Measurements from ENCODE around the gene C11orf68.

The C11orf68 gene

DNA sequence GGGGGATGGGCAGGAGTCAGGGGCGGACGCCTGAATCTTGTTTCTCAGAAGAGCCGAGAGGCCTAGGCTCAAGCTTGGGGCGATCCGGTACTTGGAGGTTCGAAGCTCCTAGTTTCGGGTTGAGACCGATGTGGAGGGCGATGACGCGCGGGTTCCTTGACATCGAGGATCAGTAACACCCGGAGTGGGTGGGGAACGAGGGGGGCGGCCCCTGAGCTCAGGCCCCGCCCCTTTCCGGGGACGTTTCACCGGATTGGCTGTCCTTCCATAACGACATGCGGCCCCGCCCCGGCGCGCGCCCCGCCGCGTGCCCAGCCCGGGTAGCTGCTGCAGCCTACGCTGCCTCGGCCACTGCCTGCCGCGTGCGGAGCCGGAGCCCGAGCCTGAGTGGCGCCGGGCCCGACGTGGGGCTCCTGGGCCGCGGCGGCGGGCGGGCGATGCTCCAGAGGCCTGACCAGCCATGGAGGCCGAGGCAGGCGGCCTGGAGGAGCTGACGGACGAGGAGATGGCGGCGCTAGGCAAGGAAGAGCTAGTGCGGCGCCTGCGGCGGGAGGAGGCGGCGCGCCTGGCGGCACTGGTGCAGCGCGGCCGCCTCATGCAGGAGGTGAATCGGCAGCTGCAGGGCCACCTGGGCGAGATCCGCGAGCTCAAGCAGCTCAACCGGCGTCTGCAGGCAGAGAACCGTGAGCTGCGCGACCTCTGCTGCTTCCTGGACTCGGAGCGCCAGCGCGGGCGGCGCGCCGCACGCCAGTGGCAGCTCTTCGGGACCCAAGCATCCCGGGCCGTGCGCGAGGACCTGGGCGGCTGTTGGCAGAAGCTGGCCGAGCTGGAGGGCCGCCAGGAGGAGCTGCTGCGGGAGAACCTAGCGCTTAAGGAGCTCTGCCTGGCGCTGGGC is 28.3 kb downstream of the C11orf68 start, which contains the start of gene CCDC85B:
TSS of gene CCDC85B (plus strand) at position 350 of the 895 bp plus-strand sequence. CDS start at position 461, 111 bp downstream.
- peak; percentile 98 for DNase-seq

DNA sequence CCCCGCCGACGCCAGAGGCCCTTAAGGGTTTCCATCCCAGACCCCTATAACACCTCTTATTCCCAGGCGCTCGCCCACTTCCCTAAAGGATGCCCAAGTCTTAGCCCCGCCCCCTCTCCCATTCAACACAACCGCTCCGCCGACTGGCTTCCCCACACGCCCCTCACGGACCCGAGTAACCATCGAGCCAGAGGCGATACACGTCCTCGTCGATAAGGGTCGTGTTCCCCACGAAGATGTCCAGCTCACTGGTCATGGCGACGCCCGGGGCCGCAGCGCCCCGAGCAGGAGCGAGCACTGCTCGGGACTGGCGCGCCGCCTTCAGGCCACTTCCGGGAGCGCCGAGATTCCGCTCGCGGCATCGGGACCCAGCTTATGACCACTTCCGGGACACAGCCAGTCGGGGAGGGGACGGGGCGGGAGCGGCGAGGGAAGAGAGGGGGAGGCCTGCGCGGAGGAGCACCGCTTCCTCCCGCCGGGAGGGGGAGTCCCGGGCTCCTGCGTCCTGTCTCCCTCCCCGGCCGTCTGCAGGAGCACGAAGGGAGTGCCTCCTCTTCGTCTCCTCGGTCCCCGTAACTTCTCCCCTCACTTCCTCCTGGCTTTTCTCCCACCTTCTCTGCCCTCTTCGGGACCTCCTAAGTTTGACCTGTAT is 30.6 kb downstream of the C11orf68 start, which contains the start of gene FIBP:
TSS of gene FIBP (minus strand) at position 309 of the 652 bp plus-strand sequence. CDS start at position 256, 53 bp downstream.
- DNase-seq, result peak; percentile 97

DNA sequence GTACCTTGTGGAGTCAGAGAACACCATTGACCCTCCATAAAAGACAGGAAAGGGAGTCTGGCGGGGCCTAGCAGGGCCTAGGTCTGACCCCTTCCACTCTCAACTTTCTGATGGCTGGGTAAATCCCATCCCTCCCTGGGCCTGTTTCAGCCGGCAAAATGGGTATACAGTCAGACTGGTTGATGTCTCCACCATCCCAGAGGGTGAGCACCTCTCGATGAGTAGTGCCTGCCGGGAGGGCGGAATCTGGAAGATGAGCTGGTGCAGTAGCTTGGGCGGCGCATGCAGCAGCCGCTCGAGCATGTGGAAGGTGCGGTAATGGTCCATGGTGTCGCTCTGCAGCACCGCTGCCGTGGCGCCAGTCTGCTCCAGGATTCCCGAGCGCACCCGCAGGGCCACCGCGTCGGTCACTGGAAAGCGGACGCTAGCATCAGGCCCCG is 31.1 kb downstream of the C11orf68 start:
- DNase-seq, result no peak

DNA sequence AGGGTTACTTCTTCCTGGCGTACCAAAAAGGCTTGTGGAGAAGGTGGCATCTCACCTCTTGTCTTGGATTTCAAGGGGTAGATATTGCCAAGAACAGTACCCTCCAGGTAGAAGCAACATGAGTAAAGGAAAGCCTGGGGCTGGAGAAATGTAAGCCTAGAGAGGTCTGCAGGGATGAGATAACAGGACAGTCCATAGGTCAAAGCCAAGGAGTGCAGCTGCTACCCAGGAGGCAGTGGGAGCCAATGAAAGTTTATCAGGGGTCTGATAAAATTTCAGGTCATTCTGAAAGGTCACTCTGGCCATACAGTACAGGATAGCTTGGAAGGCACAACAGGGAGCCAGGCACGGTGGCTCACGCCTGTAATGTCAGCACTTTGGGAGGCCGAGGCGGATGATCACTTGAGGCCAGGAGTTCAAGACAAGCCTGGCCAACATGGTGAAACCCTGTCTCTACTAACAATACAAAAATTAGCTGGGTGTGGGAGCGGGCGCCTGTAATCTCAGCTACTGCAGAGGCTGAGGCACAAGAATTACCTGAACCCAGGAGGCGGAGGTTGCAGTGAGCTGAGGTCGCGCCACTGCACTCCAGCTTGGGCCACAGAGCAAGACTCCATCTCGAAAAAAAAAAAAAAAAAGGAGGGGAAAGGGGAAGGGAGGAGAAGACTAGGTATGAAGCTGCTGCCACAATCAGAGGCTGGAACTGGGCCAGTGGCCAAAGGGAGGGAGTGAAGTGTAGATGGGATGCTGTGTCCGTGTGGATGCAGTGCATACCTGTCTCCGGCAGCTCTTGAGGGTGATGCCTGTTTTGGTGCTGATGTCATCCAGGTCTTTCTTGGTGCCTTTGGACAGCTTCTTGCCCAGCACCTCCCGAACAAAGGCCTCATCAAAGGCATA is 31.8 kb downstream of the C11orf68 start:
- DNase-seq, result no peak

DNA sequence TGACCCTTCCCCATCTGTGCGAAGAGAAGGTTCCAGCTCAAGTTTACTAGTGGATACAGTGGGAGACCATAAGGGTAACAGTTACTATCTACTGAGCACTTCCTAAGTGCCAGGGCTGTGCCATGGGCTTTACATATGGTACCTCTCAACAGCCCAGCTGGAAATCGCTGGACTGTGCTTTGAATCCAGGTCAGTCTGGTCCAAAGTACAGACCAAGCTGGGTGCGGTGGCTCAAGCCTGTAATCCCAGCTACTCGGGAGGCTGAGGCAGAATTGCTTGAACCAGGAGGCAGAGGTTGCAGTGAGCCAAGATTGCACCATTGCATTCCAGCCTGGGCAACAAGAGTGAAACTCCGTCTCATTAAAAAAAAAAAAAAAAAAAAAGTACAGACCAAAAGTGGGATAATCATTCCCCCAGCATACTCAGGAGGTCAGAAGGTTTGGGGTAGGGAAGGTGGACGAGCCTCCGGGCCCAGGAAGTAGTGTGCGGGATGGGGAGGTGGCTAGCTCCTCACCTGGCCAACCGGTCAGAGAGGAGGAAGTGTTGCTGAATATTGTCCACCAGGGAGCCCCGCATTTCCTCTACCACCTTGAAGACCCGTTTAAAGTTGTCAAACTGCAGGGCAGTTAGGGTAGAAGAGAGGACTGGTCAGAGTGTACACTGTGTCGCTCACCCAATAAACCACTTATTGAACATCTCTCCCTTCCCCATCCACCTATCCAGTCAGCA is 32.9 kb downstream of the C11orf68 start:
- no peak for DNase-seq

DNA sequence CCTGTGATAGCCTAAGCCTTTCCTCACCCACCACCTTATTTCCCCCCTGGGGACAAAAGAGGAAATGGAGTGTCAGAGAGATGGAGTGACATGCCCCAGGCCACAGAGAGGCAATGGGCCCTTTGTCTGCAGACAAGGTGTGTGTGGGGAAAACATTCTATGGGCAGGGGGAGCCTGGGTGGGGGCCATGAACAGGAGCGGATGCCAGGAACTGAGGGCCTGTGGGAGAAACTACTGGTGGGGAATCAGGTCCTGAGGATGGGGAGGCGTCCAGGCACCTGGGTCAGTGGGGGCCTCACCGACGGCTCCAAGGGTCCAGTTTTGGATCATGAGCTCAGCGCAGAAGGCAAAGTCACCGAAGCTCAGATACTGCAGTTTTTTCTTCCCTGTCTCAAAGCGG is 33.6 kb downstream of the C11orf68 start:
- DNase-seq, result no peak

DNA sequence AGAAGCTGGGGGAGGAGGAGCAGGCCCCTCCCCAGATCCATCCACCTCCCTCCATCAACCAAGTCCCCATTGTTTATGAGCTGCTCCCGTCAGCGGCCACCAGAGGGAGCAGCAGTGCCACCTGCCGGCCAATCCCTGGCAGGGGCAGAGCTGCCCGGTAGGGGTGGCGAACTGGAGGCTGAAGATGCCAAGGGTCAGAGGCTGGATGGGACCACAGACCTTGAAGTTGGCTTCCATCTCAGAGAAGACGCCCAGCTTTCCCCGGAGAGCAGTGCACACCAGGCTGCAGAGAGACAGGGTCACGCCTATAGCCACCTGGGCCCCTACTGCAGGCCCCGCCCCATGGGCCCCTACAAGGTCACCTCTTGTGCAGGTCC is 34.2 kb downstream of the C11orf68 start:
- DNase-seq, result peak; percentile 83 to 85

DNA sequence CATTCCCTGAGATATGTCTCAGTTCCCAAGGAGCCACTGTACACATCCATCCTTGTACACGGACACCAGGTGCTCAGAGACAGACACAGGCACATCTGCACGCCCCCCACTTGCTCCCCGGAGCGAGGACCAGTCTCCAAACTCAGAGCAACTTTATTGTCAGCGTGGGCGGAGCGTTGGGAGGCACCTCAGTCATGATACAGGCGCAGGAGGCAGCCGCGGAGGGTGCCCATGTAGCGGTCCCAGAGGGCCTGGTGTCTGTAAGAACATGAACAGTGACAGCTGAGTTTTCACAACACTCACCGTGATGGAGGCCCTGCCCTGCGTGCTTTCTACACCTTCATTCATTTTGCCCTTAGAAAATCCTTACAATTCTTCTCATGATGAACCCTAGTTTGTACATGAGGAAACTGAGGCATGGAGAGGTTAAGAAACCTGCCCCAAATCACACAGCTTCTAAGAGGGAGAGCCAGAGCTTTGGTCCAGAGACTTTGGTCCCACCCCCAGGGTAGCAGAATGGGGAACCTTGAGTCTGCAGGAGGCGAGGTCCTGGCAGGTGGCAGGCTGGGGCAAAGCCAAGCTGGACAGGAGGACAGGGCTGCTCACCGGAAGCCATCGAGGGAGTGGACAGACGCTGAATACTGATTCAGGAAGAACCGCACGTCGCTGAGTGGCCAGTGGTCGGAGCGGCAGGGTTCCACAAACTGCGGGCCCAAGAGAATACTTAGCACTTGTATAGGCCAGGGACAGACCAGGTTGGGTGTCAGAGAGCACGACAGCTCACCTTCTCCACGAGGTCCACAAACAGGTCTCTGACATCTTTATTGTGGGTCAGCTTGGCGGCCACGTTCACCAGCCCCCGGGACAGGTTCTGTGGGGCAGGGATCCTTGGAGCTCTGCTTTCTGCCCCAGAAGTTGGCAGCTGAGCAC is 34.8 kb downstream of the C11orf68 start:
- DNase-seq, result no peak

DNA sequence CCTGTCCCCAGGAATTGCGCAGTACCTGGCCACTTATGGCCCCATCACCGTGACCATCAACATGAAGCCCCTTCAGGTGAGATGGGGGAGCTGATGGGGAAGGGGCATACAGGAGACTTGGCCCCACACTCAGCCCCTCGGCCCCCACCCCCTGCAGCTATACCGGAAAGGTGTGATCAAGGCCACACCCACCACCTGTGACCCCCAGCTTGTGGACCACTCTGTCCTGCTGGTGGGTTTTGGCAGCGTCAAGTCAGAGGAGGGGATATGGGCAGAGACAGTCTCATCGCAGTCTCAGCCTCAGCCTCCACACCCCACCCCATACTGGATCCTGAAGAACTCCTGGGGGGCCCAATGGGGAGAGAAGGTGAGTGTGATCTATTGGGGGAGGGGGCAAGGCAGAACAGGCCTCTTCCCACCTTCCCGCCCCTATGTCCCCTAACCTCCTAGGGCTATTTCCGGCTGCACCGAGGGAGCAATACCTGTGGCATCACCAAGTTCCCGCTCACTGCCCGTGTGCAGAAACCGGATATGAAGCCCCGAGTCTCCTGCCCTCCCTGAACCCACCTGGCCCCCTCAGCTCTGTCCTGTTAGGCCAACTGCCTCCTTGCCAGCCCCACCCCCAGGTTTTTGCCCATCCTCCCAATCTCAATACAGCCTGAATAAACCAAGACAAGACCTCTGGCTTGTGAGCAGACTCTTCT is 35.7 kb downstream of the C11orf68 start:
- no peak for DNase-seq

DNA sequence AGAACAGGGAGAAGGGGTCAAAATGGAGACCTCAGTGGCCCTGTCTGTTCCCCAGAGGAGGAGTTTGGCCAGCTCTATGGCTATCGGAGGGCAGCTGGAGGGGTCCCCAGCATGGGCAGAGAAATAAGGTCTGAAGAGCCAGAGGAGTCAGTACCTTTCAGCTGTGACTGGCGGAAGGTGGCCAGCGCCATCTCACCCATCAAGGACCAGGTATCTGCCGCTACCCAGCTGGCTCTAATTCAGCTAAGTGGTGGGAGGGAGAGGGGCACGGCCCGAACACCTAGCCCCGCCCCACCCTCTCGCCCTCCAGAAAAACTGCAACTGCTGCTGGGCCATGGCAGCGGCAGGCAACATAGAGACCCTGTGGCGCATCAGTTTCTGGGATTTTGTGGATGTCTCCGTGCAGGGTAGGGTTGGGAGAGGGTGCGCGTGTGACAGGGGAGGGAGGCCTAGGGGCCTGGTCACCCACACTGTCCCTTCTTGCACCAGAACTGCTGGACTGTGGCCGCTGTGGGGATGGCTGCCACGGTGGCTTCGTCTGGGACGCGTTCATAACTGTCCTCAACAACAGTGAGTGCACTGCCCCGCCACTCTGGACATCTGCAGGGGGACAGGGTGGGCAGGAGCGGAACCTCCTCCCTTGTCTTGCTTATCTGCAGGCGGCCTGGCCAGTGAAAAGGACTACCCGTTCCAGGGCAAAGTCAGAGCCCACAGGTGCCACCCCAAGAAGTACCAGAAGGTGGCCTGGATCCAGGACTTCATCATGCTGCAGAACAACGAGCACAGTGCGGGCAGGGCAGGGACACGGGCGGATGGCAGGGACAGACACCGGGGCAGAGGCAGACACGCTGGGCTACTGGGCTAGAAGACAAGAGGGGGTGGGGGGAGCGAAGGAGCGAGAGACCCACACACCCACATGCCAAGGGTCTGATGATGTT is 36.5 kb downstream of the C11orf68 start:
- DNase-seq, result no peak

DNA sequence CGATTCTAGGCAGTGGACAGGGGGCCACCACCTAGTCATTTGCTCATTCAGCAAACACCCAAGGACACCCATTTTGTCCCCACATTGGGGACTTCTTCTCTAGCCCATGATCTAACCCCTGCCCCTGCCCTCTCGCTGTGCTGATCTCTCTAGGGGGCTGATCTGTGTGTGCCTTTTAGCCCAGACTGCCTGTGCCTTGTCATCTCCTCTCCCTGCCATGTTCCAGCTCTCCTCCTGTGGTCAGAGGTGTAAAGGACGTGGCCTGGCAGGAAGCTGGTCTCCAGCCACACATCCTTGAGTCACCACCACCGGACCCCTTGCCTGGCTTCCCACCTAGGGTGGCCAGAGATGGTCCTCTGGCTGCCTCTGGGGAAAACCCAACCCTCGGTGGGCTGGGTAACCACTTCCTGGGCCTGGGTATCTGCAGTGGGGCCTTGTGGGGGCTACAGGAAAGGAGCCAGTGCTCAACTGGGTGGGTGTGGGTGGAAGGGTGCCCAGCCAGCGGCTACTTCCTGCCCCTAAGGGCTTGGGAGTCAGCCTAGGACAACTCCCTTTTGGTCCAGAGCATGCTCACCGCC is 37.9 kb downstream of the C11orf68 start:
- DNase-seq, result no peak

DNA sequence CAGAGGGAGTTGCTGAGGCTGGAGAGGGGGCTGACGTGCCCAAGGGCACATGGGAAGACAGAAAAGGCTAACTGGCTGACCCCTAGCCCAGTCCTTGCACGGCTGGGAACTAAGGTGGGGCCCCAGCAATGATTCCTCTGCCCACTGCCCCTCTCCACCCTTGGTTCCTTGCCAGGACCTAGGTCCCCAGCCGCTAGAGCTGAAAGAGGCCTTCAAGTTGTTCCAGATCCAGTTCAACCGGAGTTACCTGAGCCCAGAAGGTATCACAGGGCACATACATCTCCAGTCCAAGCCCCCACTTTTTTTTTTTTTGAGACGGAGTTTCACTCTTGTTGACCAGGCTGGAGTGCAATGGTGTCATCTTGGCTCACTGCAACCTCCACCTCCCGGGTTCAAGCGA is 38.8 kb downstream of the C11orf68 start:
- no peak for DNase-seq

DNA sequence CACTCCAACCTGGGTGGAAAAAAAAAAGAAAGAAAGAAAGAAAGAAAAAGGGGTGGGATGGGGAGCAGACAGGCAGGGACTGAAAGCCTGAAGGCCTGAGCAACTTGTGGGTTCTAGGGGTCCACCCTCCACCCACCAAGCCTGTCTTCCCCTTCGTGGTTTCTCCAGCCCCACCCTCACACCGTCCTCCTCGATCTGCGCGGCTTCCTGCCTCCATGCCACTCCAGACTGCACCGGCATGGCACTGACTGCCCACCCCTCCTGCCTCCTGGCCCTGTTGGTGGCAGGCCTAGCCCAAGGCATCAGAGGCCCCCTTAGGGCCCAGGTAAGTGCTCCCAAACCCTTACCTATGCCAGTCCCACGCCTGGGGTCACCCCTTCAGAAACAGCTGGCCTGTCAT is 39.2 kb downstream of the C11orf68 start, which contains the start of gene CTSW:
TSS of gene CTSW (plus strand) at position 221 of the 400 bp plus-strand sequence. CDS start at position 239, 18 bp downstream.
- DNase-seq, result peak in 1 of 2 donors; percentile 48

DNA sequence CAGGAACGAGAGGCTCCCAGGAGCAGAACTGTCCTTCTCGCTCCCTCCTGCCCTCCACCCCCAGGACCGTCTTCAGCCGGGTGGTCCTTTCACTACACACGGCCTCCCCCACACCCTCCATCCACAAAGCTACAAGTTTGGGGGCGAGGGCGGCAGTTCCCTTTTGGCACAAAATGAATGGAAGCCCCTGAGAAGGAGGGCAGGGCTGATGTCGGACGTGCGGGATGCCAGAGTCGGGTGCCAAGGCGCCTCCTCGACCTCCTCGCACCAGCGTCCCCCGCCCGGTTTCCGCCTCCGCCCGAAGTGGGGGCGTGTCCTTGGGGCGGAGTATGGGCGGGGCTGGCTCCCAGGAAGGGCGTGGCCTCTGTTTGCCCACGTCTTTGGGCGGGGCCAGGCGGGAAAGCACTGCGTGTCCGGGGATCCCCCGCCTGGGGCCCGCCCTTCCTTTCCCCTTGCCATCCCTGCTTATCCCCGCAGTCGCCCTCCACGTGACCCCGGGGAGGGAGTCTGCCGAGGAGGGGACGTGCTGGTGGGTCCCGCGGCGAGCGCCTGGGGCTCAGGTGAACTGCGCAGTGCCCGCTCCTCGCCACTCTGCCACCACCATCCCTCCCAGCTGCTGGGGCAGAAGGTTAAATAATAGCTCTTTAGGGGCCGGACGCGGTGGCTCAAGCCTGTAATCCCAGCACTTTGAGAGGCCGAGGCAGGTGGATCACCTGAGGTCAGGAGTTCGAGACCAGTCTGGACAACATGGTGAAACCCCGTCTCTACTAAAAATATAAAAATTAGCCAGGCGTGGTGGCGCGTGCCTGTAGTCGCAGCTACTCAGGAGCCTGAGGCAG is 45.3 kb downstream of the C11orf68 start:
- DNase-seq, result peak; percentile 90 to 91

DNA sequence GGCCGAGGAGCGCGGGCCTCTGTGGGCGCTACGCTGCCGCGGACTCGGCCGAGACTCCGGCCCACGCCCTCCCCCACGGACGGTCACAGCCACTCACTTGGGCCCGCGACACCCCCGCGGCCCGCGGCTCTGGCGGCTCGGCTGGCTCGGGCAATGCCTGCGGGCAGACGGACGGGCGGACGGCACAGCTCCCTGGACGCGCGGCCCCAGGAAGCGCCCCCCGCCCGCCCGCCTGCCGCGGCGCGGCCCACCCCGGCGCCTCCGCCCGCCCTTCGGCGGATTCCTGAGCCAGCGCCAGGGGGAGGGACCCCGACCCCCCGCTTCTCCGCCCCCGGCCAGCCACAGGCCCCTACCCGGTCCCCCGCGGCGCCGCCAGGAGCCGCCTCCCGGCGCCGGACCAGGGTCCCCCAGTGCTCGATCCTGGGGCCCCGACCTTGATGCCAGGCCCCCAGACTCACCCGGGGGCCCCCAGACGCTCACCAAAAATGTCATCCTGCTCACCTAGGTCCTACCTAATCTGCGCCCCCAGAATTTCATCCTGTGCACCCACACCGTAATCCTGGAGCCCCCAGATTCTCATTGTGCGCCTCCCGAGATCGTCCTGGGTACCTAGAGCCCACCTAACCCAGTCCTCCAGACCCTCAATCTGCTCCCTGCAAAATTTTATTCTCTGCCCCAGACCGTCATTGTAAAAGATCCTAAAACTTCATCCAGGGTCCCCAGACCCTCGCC is 46.1 kb downstream of the C11orf68 start, which contains the start of gene EFEMP2:
TSS of gene EFEMP2 (minus strand) at position 215 of the 732 bp plus-strand sequence. CDS start 446 bp downstream, outside the sequence.
- DNase-seq, result no peak

DNA sequence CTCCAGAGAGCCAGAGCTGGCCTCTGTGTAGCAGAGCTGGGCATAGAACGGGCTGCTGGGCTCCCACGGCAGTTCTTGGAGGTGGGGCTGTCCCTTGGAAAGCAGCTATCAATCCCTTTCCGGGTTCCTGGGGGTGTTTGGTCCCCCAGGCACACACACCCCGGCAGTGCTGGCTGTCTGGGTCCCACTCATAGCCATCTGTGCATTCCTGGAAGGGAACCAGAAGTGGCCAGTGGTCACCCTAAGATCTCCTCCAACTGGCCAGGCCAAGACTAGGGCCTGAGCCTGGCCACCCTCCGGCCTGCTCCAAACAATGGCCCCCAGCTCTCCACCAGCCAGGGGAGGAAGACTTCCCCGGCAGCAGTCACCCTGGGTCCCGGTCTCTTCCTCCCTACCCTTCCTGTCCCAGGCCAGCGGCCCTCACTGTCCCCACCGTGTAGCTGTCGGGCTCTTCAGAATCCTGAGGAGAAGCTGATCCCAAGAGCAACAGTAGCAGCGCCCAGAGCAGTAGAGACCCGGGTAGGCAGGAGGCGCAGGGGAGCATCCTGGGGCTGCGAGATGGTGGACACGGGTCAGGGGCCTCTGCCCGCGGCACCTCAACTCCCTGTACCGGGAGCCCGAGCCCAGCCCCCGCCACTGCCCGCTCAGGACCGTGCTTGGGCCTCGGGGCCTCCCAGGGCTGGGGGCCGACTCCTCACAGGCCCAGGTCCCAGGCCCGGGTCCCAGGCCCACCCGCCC is 46.9 kb downstream of the C11orf68 start:
- DNase-seq, result no peak
